ENCODE results near the gene PGA4.

DNA sequence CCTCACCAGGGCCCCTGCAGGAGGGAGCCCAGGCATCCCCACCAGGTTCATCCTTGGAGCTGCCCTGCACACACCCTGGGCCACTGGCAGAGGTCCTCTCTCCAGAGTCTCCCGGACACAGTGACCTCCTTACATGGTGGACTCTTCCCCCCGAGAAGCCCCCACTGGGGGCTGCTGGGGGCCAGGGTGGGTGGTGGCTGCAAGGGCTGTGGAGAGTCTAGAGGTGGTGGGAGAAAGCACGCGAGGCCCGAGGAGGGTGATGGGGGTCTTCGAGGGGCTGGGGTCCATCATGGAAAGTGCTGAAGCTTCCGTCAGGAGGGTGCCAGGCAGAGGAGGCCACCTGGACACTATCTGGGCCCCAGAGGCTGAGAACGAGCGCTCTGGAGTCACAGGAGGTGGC lies 36.4 kb downstream of the PGA4 start:
- TF ChIP-seq, protein P1, sequence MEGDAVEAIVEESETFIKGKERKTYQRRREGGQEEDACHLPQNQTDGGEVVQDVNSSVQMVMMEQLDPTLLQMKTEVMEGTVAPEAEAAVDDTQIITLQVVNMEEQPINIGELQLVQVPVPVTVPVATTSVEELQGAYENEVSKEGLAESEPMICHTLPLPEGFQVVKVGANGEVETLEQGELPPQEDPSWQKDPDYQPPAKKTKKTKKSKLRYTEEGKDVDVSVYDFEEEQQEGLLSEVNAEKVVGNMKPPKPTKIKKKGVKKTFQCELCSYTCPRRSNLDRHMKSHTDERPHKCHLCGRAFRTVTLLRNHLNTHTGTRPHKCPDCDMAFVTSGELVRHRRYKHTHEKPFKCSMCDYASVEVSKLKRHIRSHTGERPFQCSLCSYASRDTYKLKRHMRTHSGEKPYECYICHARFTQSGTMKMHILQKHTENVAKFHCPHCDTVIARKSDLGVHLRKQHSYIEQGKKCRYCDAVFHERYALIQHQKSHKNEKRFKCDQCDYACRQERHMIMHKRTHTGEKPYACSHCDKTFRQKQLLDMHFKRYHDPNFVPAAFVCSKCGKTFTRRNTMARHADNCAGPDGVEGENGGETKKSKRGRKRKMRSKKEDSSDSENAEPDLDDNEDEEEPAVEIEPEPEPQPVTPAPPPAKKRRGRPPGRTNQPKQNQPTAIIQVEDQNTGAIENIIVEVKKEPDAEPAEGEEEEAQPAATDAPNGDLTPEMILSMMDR (IDR thresholded peaks at IDR 0.05) = no peak
- no peak for TF ChIP-seq ZFX (IDR thresholded peaks at IDR 0.05; ENCODE audit: borderline replicate concordance)
